HG03571 (cell line): ENCODE results near the gene TCEANC2.

ENCODE experiments used
- ATAC-seq: cut with Tn5 transposase; IDR thresholded peaks from one replicate; pipeline ENCODE4 v1.9.1; 2021; ENCODE audit not compliant: unreplicated experiment

The TCEANC2 gene

GRCh38 chr1:54129858-54130257 is 76.5 kb downstream of the TCEANC2 start:
- ATAC-seq: no peak

DNA sequence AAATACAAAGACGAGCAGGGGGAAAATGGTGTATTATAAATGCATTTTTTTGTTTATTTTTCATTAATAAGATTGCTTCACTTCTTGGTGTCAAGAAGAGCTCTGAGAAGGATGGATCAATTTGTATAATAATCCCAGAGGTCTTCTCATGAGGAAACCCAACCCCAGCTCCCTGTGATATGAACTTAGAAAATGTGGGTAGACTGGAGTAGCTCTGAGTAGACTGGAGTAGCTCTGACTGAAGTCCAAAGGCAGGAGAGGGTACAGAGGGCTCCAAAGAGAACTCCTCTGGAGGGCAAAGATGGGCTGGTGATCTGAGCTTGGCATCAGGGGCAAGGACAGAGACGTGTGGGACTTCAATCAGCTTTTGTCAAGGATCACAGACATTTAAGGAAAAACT is 78.0 kb downstream of the TCEANC2 start:
- ATAC-seq: no peak

DNA sequence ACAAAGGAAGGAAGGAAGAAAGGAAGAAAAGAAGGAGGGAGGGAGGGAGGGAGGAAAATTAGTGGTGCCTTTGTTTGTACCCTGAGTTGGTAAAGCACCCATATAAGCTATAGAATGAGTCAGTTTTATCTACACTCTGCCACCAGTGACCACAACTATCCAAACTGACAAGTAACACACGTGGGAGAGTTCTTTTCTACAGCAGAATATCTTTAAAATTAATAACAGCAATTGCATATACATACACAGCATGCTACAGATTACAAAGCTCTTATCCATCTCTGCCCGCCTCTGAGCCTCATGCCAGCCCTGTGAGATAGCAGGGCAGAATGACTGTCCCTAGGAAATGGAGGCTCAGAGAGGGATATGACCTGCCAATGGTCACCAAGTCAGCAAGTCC is 79.1 kb downstream of the TCEANC2 start:
- ATAC-seq: no peak

DNA sequence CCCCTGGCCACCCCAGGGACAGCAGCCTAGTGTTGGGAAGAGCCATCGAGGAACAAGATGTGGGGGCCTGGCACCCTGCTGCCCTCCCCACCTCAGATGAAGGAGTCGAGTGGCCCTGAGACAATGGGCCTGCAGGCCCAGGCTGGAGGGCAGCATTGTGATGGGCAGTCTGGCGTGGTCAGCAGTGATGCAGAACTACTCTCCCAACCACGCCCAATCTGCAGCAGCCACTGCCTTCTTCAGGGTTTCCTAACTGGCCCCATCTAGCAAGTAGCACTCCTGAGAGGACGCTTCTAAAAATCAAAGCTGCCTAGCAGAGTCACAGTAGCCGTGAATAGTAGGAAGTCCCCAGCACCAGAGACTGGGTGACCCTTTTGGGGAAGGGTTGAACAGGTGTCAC is 80.9 kb downstream of the TCEANC2 start:
- ATAC-seq: no peak

DNA sequence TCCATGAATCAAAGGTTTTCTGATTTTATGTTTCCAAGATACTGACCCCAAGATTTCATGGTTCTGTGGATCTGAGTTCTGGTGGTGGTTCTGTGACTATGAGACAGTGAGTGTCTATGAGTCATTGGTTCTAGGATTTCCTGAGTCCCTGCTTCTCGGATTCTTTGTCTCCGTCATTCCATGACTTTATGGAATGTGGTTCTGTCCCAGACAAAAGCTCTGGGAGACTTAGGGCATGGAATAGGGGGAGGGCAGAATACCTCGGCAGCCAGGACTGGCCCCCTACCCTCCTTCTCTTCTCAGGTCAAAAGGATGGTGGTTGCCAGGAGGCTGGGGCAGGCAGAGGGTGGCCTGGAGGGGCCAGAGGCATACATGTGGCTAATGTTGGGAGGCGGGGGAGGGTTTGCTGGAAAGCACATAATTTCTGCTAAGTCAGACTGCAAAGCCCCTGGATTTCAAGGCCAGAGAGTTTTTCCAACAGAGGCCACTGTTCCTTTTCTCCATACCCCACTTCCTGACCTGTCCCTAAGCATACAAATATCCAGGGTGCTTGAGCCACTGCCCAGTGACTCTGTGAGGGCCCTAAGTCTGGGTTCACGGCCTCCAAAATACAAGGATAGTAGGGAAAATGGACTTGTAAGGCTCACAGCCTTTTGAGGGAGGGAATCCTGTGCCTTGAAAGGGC is 82.2 kb downstream of the TCEANC2 start:
- ATAC-seq: no peak

- no peak for ATAC-seq
These were observed 83.0 kb downstream of the TCEANC2 start for GRCh38 chr1:54136269-54136896.

GRCh38 chr1:54136963-54137533 is 83.6 kb downstream of the TCEANC2 start:
- no peak for ATAC-seq

DNA sequence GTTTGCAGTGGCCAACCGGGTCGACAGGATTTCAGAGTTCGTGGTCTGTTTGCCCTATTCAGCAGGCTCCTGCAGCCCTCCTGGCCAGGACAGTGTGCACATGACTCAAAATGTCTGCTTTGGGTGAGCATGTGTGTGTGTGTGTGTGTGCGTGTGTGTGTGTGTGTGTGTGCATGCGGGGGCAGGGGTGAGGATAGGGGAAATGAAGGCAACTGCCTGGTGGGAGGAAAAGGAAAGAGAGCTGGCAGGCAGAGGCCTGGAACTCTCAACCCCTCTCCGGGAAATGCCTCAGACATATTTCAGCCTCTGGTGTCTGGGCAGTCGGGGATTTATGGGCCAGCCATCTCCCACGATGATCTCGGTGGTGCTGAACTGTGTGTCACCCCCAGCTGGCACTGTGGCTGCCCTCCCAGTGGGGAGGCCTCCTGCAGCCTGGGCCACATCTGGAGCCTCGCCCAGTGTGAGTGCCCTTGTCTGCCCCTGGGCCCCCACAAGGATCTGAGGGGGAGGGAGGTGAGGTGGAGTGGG is 84.2 kb downstream of the TCEANC2 start:
- ATAC-seq: no peak

DNA sequence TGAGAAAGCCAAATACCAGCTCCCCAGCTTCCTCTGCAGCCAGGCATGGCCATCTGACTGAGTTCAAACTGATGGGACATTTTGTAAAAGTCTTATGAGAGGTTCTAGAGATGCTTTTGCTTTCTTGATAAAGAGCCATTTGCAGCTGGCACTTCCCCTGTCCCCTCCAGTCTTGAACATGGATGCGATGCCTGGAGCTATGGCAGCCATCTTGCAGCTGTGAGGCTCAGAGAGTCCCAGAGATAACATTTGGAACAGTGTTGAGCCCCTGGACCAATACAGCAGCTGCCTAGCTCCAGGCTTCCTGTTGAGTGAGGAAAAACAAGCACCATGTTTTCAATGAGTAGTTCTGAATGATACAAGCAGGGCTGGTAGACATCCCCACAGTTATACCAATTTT is 85.6 kb downstream of the TCEANC2 start:
- no peak for ATAC-seq

- no peak for ATAC-seq
These were observed 86.3 kb downstream of the TCEANC2 start for GRCh38 chr1:54139711-54140110.

DNA sequence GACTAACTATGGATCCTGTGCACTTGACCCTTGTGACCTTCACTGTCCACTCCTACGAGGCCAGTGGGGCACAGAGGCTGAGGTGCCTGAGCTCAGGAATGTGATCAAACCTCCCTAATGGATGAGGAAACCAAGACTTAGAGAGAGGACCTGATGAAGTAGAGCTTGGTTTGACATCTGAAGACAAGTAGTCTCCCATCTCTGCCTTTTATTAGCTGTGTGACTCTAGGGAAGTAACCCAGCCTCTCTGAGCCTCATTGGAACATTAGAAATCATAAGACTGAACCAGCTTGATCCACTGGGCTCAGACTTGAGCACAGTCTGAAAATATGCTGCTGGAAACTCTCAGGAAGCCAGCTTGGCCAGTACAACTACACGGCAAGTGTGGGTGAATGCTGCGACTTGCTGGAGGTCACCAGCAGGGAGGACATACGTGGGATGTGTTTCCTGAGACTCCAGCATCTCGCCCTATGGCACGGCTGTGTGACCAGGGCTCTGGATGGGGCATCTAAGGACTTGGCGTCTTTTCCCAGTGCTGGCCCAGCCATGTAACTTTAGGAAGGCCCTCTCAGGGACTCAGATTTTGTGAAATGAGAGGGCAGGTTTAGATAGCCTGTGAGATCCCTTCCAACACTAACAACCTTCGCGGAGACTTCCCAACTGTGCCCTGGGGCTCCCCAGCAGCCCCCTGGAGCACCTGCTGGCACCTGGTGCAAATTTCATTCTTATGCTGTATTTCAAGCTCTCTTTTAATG is 88.9 kb downstream of the TCEANC2 start:
- ATAC-seq: no peak

DNA sequence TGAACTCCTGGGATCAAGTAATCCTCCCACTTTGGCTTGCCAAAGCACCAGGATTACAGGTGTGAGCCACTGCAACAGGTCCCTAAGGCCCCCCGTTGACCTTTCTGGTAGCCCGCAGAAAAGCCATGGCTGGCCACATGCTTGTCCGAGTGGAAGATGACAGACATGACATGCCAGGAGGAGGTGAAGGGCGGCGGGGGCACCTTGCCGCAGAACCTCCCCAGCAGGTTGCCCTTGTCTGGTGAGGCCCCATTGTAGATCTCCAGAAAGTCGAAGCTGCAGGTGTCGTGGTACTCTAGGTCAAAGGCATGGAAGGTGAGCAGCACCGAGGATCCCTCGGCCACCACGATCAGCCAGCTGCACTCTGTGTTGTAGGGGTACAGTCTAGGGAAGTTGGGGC is 91.0 kb downstream of the TCEANC2 start:
- no peak for ATAC-seq

GRCh38 chr1:54149734-54150133 is 96.3 kb downstream of the TCEANC2 start:
- no peak for ATAC-seq

DNA sequence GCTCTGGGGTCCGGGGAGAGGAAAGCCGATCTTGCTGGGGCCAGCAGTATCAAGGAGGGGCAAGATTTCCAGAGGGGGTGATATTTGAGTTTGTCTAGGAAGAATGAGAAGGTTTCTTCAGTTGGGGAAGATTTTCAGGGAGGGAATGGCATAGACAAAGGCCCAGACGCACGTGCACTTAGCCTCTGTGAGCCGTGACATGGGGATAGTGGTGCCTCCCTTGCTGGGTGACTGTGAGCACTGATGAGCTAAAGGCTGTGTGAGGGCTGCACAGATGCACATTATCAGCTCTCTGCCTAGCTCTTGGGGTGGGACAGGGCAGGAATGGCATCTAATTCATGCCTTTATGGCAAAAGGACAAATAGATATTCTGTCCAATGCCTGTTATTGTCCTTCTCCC is 97.6 kb downstream of the TCEANC2 start:
- ATAC-seq: no peak

- no peak for ATAC-seq
These were observed 99.3 kb downstream of the TCEANC2 start, which contains the start of gene CDCP2 for GRCh38 chr1:54152696-54153095. TSS of gene CDCP2 (minus strand) at chr1:54153000. CDS start at chr1:54152922, 78 bp downstream.

DNA sequence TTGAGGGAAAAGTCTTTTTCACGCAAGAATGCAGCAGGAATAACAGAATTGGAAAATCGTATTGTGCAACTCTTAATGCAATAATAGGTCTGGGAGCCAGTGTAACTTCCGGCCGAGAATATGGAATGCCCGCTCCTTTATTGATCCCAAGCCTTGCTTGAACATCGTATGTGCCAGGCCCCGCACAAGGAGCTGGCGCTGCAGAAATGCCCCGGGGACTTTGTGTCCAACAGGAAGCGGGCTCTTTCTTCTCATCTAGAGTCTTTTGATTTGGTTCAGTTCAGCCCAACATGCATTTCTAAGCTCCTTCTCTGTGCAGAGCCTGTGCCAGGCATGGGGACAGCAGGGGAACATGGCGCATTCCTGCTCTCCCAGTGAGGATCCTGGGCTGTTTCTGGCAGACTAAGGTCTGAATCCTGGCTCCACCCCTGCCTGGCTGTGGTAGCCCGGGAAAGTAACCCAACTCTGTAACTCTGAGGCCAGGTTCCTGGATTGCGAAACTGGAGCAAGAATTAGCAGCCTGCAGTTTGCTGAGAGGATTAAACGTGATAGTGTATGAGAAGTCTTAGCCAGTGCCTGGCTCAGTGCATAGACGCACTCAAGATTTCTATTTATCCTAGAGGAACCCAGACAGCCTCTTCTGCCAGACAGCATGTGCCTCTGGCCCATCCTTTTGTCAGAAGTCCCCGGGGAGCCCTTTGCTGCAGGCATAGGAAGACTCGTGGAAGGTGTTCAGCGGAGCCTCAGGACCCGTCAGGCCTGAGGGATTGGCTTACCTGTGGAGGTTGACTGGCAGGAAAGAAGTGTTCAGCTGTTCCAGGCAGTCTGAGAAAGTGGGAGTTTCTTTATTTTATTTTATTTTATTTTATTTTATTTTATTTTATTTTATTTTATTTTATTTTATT is 100.4 kb downstream of the TCEANC2 start:
- no peak for ATAC-seq
